ENCODE measurements around the gene TAB2.

- TF ChIP-seq, protein P1, sequence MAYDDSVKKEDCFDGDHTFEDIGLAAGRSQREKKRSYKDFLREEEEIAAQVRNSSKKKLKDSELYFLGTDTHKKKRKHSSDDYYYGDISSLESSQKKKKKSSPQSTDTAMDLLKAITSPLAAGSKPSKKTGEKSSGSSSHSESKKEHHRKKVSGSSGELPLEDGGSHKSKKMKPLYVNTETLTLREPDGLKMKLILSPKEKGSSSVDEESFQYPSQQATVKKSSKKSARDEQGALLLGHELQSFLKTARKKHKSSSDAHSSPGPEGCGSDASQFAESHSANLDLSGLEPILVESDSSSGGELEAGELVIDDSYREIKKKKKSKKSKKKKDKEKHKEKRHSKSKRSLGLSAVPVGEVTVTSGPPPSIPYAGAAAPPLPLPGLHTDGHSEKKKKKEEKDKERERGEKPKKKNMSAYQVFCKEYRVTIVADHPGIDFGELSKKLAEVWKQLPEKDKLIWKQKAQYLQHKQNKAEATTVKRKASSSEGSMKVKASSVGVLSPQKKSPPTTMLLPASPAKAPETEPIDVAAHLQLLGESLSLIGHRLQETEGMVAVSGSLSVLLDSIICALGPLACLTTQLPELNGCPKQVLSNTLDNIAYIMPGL (CRISPR knock-in tag; IDR thresholded peaks at IDR 0.05): no peak
- TF ChIP-seq, protein P2, sequence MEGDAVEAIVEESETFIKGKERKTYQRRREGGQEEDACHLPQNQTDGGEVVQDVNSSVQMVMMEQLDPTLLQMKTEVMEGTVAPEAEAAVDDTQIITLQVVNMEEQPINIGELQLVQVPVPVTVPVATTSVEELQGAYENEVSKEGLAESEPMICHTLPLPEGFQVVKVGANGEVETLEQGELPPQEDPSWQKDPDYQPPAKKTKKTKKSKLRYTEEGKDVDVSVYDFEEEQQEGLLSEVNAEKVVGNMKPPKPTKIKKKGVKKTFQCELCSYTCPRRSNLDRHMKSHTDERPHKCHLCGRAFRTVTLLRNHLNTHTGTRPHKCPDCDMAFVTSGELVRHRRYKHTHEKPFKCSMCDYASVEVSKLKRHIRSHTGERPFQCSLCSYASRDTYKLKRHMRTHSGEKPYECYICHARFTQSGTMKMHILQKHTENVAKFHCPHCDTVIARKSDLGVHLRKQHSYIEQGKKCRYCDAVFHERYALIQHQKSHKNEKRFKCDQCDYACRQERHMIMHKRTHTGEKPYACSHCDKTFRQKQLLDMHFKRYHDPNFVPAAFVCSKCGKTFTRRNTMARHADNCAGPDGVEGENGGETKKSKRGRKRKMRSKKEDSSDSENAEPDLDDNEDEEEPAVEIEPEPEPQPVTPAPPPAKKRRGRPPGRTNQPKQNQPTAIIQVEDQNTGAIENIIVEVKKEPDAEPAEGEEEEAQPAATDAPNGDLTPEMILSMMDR (IDR thresholded peaks at IDR 0.05 in 2 of 3, conservative IDR thresholded peaks at IDR 0.05 in 1 of 3; ENCODE audit: insufficient read depth in 2 of 3, low read depth in 1 of 3, low read length in 3 of 3): no peak
- TF ChIP-seq TCF7L2 (IDR thresholded peaks at IDR 0.05; ENCODE audit: low read depth, low read length): no peak
Measured at GRCh38 chr6:149403534-149403933, 86.0 kb downstream of the TAB2 start.
